ENCODE measurements around the gene SHROOM3. TPM values are rescaled to one million over a fixed set of nuclear protein-coding genes. Genes with fewer than 3 reads are reported as not detected.

Gene SHROOM3
- total RNA-seq, 1 experiment from 2014 or later: 22.8 TPM

- Histone ChIP-seq H3K27me3 (no peaks in the 10 kb centered on the region), H3K27ac (peak overlapping the region; percentile 10; the same call in 1 of the 2 replicates), H3K9me3 (replicated peaks) (no peaks in the 10 kb centered on the region), H3K4me3 (peak overlapping the region; percentile 28), H3K4me1 (peaks cover 22% of the 10 kb centered on the region), H3K36me3 (no peaks in the 10 kb centered on the region)
- DNase-seq: no peak
These were observed 135.3 kb downstream of the SHROOM3 start for GRCh38 chr4:76570141-76570973.

DNA sequence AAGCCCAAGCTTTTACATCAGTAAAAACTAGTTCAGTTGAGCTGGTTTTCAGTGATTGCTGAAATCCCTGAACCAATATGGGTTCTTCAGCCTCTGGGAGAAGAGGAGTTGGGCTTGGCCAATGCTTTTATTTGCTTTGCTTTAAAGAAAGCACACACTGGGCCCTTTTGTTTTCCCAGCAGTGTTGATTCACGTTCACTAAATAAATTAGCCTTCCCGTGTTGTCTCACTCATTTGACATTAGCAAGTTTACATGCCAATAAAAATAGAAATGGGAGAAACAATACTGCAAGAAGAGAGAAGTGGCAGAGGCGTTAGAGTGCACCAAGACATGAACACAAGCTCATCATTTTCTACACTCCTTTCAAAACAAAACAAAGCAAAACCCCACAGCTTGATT is 136.2 kb downstream of the SHROOM3 start:
- DNase-seq: no peak

DNA sequence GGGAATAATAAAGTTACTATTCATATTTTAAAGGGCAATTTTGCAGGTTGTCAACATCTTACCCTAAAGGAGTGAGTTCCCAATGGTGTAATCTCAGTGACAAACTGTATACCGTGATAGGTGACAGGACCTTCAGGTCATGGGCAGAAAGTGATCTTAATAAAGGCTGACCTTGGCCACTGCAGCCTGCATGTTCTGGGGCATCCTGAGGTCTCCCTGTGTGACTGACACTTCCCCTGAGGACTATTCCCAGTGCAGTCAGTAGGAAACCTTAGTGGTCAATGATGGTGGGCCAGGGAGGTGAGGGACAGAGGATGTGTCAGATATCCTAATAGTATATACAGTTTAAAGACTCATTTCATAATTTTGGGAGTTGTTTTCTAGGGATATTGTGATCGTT is 137.2 kb downstream of the SHROOM3 start:
- Histone ChIP-seq H3K27me3 (no peaks in the 10 kb centered on the region), H3K4me3 (no peak overlapping the region), H3K36me3 (no peaks in the 10 kb centered on the region), H3K9me3 (replicated peaks) (no peaks in the 10 kb centered on the region), H3K4me1 (peaks cover 22% of the 10 kb centered on the region), H3K27ac (no peak overlapping the region)
- DNase-seq: no peak

More for the DNA sequence above, 136.2 kb downstream of the SHROOM3 start:
- Histone ChIP-seq H3K27ac (peak overlapping the region; percentile 10; the same call in 1 of the 2 replicates), H3K4me3 (no peak overlapping the region), H3K36me3 (no peaks in the 10 kb centered on the region), H3K4me1 (peaks cover 22% of the 10 kb centered on the region), H3K9me3 (replicated peaks) (no peaks in the 10 kb centered on the region), H3K27me3 (no peaks in the 10 kb centered on the region)

- H3K4me1 ChIP-seq: peaks cover 24% of the 10 kb centered on the region
- no peak overlapping the region for H3K4me3 ChIP-seq
- no peak for DNase-seq
- no peak overlapping the region for H3K27ac ChIP-seq
- H3K36me3 ChIP-seq: no peaks in the 10 kb centered on the region
- no peaks in the 10 kb centered on the region for H3K9me3 ChIP-seq (replicated peaks)
- H3K27me3 ChIP-seq: no peaks in the 10 kb centered on the region
These were observed 141.8 kb downstream of the SHROOM3 start for GRCh38 chr4:76576824-76577223.

DNA sequence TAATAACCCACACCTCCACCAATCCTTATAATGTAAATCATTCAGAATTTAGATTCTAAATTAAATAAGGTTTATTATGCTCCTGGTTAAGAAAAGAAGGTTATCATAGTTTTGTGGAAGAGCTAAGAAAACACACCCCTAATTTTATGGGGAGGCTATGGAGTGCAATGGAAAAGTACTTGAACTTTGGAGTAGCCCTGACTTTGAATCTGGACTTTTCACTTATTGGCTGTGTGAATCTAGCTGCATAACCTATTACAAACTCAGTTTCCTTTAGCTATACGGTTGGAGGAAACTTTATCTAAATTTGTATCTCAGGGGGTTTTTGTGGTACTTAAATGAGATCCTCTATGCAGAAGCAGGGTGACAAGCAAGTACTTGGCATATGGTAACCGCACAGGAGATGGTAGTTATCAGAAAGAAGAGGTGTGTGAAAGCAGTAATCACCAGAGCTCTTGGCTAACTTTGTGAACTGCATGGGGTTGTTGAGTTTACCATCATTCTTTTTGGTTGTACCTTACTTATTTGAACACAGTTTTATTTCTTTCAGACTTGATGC is 143.1 kb downstream of the SHROOM3 start:
- Histone ChIP-seq H3K4me1 (peaks cover 28% of the 10 kb centered on the region), H3K27ac (no peak overlapping the region), H3K36me3 (no peaks in the 10 kb centered on the region), H3K27me3 (no peaks in the 10 kb centered on the region), H3K9me3 (replicated peaks) (no peaks in the 10 kb centered on the region), H3K4me3 (no peak overlapping the region)
- DNase-seq: no peak

DNA sequence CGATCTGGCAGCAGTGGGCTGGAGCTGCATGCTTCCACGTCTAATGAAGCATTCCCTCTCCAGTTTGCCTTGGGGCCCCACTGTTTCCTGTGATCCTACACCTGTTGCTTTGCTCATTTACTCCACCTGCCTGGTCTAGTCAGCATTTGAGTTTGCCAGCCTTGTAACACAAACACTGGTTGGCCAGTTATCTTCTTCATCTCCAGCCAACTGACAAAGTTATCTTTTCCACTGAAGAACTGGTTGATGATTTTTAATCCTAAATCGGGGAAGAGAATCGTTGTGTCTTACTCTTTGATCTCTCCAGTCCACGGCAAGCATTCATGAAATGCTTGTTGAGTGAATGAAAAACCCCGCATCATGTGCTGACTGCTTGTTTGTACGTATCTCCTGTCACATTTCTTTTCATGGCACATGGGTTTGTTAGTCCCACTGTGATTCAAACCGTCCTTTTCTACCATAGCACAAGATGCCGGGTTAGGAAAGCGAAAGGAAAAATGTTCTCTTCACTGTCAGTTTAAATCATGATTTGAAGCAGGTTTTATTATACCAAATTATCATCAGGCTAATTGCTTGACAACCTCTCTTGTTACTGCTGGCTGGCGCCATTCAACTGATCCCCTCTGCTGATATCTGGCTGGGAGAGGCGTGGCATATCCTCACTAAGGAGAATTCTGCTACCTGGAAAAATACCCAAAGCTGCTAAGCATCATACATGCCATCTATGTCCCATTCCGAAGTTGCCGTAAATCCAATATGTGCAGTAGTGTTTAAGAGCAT is 144.8 kb downstream of the SHROOM3 start:
- H3K4me3 ChIP-seq: peak overlapping the region; percentile 29
- H3K27ac ChIP-seq: peak overlapping the region; percentile 69
- DNase-seq: peak; percentile 88 to 94
- H3K27me3 ChIP-seq: no peaks in the 10 kb centered on the region
- H3K36me3 ChIP-seq: no peaks in the 10 kb centered on the region
- H3K9me3 ChIP-seq (replicated peaks): no peaks in the 10 kb centered on the region
- peaks cover 31% of the 10 kb centered on the region for H3K4me1 ChIP-seq

DNA sequence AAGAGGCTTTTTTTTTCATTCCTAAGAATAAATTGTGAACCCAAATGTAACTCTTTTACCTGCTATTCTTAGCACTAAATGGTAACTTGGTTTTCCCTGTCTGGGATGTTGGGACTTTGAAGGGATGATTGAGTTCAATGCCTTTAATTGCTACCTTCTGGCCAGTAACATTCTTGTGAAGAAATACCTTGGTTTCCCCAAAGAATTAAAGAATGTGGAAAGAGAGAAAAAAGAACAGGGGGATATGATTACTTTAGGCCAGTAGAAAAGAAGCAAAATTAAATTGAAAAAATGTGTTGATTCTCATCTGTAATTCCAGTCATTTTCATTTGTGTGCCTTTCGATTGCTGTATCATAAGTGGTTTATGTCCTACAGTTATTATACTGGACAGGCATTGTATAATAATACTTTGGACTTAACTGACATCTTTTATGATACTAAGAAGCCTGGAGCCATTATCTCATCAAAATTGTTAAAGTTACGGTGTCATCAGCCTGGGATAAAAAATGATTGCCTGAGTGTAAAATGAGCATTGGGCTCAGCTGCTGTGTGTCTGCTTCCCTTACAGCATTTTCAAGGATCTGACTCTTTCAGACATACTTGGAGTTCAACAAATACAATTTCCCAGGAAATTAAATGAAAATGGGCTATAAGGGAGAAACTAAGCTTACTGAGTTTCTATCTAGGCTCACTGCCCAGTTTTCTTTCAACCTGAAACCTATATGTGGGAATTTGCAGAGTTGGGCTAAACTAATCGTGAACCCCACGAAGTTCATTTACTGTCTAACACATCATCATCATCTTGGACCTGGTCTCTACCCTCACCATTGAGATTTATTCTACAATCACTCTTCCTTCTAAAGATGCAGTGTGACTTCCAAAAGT is 146.3 kb downstream of the SHROOM3 start:
- no peaks in the 10 kb centered on the region for H3K9me3 ChIP-seq (replicated peaks)
- no peak overlapping the region for H3K27ac ChIP-seq
- DNase-seq: no peak
- H3K27me3 ChIP-seq: no peaks in the 10 kb centered on the region
- peaks cover 43% of the 10 kb centered on the region for H3K4me1 ChIP-seq
- no peaks in the 10 kb centered on the region for H3K36me3 ChIP-seq
- H3K4me3 ChIP-seq: no peak overlapping the region

DNA sequence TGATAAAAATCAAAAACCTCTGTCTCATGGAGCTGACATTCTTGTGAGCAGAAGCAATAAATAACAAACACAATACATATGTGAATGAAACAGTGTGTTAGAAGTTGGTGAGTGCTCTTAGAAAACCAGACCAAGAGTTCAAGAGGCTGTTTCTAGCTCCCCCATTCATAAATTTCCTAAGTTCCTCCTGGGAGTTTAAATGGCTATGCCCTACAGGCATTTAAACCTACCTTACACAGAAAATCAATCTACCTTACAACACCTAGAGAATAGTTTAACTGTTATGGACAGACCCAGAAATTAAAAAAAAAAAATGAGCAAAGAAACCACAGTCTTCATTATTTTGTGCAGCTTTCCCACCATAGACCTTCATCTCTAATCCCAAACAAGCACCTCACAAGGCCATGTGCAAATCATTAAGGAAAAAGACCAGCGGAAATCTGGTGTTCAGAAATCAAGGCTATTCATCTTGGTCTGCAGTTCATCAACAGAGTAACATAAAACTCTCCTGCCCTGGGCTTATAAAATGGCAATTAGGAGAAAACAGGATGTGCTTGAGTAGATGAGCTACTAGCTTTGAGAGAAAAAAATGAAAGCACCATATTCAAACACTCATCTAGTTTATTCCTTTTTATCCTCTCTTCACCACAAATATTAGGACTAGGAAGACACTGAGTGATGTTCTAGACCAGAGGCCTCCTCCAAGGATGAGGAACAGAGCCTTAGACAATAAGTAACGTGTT is 147.2 kb downstream of the SHROOM3 start:
- Histone ChIP-seq H3K9me3 (replicated peaks) (no peaks in the 10 kb centered on the region), H3K4me3 (no peak overlapping the region), H3K27me3 (no peaks in the 10 kb centered on the region), H3K27ac (no peak overlapping the region), H3K36me3 (no peaks in the 10 kb centered on the region), H3K4me1 (peaks cover 45% of the 10 kb centered on the region)
- DNase-seq: no peak

- Histone ChIP-seq H3K27ac (no peak overlapping the region), H3K27me3 (no peaks in the 10 kb centered on the region), H3K9me3 (replicated peaks) (no peaks in the 10 kb centered on the region), H3K4me3 (no peak overlapping the region), H3K36me3 (no peaks in the 10 kb centered on the region), H3K4me1 (peaks cover 50% of the 10 kb centered on the region)
- DNase-seq: no peak
These were observed 147.7 kb downstream of the SHROOM3 start for GRCh38 chr4:76582817-76583087.

GRCh38 chr4:76584241-76585152 is 149.5 kb downstream of the SHROOM3 start:
- H3K9me3 ChIP-seq (replicated peaks): no peaks in the 10 kb centered on the region
- DNase-seq: no peak
- H3K4me3 ChIP-seq: no peak overlapping the region
- peak overlapping the region; percentile 50 for H3K27ac ChIP-seq
- peaks cover 62% of the 10 kb centered on the region for H3K4me1 ChIP-seq
- no peaks in the 10 kb centered on the region for H3K27me3 ChIP-seq
- no peaks in the 10 kb centered on the region for H3K36me3 ChIP-seq

GRCh38 chr4:76585272-76585671 is 150.2 kb downstream of the SHROOM3 start:
- H3K27ac ChIP-seq: peak overlapping the region; percentile 50
- H3K4me3 ChIP-seq: peak overlapping the region; percentile 40
- H3K9me3 ChIP-seq (replicated peaks): no peaks in the 10 kb centered on the region
- peaks cover 61% of the 10 kb centered on the region for H3K4me1 ChIP-seq
- H3K36me3 ChIP-seq: no peaks in the 10 kb centered on the region
- no peaks in the 10 kb centered on the region for H3K27me3 ChIP-seq
- DNase-seq: peak; percentile 82 to 90

GRCh38 chr4:76585897-76586360 is 150.9 kb downstream of the SHROOM3 start:
- no peaks in the 10 kb centered on the region for H3K9me3 ChIP-seq (replicated peaks)
- no peaks in the 10 kb centered on the region for H3K27me3 ChIP-seq
- H3K4me3 ChIP-seq: peak overlapping the region; percentile 40
- H3K36me3 ChIP-seq: no peaks in the 10 kb centered on the region
- peak overlapping the region; percentile 50 for H3K27ac ChIP-seq
- H3K4me1 ChIP-seq: peaks cover 61% of the 10 kb centered on the region
- DNase-seq: no peak

GRCh38 chr4:76588274-76588673 is 153.2 kb downstream of the SHROOM3 start:
- Histone ChIP-seq H3K27ac (peak overlapping the region; percentile 1; the same call in 1 of the 2 replicates), H3K36me3 (no peaks in the 10 kb centered on the region), H3K27me3 (no peaks in the 10 kb centered on the region), H3K4me3 (no peak overlapping the region), H3K4me1 (peaks cover 59% of the 10 kb centered on the region), H3K9me3 (replicated peaks) (no peaks in the 10 kb centered on the region)
- DNase-seq: peak in 1 of 2 experiments; percentile 48
